Measurements from ENCODE around the gene ASMT.
"Not testable (repeated sequence)": the region's sequence is repeated elsewhere in the genome, so short reads cannot be mapped to it uniquely, and the experiment has no call there.

ASMT gene

GRCh38 chrX:1649621-1650020, 34.8 kb downstream of the ASMT start:
- DNase-seq (ENCODE audit: low spot score) = peak; percentile 72

GRCh38 chrX:1652011-1652811, 37.4 kb downstream of the ASMT start:
- DNase-seq (ENCODE audit: low spot score) = not testable (repeated sequence)

GRCh38 chrX:1656379-1656778, 41.5 kb downstream of the ASMT start:
- no peak for DNase-seq (ENCODE audit: low spot score)

GRCh38 chrX:1657367-1658070, 42.7 kb downstream of the ASMT start:
- DNase-seq (ENCODE audit: low spot score) = no peak

DNA sequence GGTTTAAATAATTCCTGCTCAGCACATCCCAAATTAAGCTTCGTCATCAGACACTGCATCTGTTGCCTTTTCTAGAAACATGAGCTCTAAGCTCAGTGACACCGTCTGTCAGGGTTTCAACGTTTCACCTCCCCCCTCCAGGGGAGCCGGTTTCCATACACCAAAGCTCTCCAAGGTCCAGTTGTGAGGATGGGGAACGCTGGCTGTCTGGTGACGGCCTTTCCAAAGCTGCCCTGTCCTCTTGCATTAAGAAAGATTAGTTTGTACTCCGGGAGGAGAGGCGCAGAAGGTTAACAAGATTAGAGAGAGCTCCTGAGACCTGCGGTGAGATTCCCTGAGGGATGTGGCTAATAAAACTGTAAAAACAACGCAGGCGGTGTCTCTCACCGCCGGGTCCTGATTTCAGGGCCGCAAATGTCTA, 43.2 kb downstream of the ASMT start:
- DNase-seq (ENCODE audit: low spot score) = peak; percentile 67

DNA sequence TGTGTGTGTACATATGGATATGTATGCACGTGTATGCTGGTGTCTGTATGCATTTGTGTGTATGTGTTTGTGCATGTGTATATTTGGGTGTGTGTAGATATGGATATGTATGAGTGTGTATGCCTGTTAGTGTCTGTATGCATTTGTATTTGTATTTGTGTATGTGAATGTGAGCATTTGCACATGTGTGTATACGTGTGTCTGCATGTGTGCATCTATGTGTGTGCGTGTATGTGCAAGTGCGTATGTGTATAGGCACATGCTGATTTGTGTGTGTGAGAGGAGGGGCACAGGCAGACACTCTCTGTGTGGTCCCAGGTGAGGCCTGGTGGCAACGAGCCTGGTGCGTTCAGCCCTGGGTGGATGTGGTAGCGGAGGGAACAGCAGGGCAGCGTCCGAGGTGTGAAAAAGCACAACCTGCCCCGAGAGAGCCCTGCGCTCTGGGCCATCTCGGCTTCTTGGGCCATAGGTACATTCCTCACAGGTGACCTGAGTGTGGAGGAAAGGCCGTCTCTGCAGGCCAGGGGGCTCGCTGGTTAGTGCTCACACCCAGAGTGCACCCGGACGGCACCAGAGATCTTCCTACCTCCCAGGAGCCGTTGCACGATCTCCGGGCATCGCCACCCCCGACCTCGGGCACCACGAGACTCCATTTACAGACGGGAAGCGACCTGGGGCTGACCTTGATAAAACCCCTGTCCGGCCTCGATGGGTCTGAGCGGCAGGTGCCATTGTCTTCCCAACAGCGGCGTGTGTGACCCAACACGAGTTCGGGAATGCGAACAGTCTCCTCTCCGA, 45.0 kb downstream of the ASMT start:
- DNase-seq (ENCODE audit: low spot score) = no peak

DNA sequence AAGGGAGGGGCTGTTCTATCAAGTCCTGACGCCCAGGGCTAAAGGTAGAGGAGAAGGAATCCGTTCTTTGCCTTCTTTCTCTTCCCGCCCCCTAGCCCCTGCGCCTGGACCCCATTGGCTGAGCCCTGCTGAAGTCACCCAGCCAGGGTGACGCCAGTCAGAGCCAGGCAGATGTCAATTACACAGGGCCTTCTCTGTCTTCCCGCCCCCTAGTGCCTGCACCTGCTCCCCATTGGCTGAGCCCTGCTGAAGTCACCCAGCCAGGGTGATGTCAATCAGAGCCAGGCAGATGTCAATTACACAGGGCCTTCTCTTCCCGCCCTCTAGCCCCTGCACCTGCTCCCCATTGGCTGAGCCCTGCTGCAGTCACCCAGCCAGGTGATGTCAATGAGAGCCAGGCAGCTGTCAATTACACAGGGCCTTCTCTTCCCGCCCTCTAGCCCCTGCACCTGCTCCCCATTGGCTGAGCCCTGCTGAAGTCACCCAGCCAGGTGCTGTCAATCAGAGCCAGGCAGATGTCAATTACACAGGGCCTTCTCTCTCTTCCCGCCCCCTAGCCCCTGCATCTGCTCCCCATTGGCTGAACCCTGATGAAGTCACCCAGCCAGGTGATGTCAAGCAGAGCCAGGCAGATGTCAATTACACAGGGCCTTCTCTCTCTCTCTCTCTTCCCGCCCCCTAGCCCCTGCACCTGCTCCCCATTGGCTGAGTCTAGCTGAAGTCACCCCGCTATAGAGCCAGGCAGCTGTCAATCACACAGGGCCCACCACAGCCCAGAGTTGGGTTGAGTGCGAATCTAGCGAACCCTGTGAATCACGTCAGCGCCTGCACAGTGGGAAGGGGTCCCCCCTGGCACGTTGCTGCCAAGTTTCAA, 46.4 kb downstream of the ASMT start:
- DNase-seq (ENCODE audit: low spot score) = peak; percentile 66

GRCh38 chrX:1661922-1662221, 47.0 kb downstream of the ASMT start:
- DNase-seq (ENCODE audit: low spot score) = no peak

DNA sequence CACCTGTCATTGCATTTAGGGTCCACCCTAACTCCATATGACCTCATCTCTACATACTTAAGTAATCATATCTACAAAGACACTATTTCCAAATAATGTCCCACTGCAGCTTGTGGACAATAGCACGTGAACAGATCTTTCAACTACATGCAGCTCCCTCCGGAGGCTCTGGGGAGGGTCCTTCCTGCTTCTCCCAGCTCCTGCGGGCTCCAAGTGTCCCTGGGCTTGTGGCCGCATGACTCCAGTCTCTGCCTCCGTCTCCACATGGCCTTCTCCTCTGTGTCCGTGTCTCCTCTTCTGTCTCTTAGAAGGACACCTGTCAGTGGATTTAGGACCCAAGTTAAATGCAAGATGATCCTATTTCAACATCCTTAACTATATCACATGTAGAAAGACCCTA, 52.7 kb downstream of the ASMT start:
- no peak for DNase-seq (ENCODE audit: low spot score)

GRCh38 chrX:1673337-1673736, 58.5 kb downstream of the ASMT start:
- no peak for DNase-seq (ENCODE audit: low spot score)

- no peak for DNase-seq (ENCODE audit: low spot score)
These were observed 62.0 kb downstream of the ASMT start for GRCh38 chrX:1676866-1677265.

GRCh38 chrX:1679238-1679637, 64.4 kb downstream of the ASMT start:
- no peak for DNase-seq (ENCODE audit: low spot score)

DNA sequence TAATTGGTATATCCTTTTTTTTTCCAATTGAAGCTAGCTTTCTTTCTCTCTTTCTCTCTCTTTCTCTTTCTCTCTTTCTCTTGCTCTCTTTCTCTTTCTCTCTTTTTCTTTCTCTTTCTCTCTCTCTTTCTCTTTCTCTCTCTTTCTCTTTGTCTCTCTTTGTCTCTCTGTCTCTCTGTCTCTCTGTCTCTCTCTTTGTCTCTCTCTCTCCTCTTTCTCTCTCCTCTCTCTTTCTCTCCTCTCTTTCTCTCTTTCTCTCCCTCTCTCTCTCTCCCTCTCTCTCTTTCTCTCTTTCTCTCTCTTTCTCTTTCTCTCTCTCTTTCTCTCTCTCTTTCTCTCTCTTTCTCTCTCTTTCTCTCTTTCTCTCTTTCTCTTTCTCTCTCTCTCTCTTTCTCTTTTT, 66.6 kb downstream of the ASMT start:
- DNase-seq (ENCODE audit: low spot score) = no peak

- DNase-seq (ENCODE audit: low spot score) = not testable (repeated sequence)
These were observed 67.0 kb downstream of the ASMT start for GRCh38 chrX:1681856-1682255.

DNA sequence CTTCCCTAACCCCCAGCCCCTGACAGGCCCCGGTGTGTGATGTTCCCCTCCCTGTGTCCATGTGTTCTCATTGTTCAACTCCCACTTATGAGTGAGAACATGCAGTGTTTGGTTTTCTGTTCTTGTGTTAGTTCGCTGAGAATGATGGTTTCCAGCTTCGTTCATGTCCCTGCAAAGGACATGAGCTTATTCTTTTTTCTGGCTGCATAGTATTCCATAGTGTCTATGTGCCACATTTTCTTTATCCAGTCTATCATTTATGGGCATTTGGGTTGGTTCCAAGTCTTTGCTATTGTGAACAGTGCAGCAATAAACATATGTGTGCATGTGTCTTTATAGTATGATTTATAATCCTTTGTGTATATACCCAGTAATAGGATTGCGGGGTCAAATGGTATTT, 67.6 kb downstream of the ASMT start:
- DNase-seq (ENCODE audit: low spot score) = not testable (repeated sequence)

DNA sequence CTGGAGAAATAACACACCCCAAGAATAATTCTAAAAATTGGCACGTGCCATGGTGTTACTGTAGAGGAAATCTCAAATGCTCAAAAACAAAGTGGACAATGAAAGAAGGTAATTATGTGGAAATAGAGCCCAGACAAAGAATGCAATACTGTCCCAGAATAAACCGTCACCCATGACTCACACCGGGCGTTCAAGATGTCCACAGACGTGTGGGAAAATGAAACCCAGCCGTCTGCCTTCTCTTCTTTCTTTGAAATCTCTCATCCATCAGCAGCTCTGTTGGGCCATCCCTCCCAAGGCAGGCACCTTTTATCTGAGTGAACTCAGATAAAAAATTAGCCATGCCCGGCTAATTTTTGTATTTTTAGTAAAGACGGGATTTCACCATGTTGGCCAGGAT, 70.0 kb downstream of the ASMT start:
- not testable (repeated sequence) for DNase-seq (ENCODE audit: low spot score)

DNA sequence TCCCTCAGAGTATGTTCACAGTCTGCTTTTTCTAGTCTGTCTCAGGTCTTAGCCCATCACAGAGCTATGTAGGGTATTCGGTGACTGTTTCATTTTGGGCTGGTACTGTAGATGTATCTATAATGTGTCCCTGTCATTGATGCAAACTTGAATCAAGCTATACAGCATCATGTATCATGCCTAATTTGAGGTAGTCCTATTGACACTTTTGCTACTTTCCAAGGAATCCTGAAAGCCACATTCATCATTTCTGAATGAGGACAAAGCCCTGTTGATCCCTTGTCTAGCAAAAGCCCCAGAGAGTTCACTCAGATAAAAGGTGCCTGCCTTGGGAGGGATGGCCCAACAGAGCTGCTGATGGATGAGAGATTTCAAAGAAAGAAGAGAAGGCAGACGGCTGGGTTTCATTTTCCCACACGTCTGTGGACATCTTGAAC, 70.6 kb downstream of the ASMT start:
- not testable (repeated sequence) for DNase-seq (ENCODE audit: low spot score)

GRCh38 chrX:1686642-1687041, 71.8 kb downstream of the ASMT start:
- DNase-seq (ENCODE audit: low spot score) = no peak
